HG03135 (cell line): ENCODE measurements around the gene PAK4.
"Not testable (repeated sequence)": the region's sequence is repeated elsewhere in the genome, so short reads cannot be mapped to it uniquely, and the experiment has no call there.

Experiments
- ATAC-seq: cut with Tn5 transposase; IDR thresholded peaks from one replicate; pipeline ENCODE4 v1.9.1; 2021; ENCODE audit warnings: mild to moderate bottlenecking, moderate library complexity; ENCODE audit not compliant: unreplicated experiment

The PAK4 gene

DNA sequence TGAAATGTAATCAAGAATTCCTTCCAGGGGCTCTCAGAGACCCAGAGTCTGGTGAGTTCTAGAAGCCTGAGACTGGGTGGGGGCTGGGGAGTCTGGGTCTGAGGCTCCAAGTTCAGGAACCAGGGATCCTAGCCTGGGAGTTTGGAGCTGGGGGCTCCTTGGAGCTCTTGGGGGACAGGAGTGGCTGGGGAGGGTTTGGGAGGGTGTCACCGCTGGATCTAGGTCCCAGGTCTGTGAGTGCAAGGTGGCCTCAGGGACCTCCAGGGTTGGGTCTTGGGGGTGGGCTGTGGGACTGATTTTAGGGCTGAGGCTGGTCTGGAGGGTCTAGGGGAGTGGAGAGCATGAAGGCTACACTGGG lies 77.4 kb downstream of the PAK4 start:
- no peak for ATAC-seq

DNA sequence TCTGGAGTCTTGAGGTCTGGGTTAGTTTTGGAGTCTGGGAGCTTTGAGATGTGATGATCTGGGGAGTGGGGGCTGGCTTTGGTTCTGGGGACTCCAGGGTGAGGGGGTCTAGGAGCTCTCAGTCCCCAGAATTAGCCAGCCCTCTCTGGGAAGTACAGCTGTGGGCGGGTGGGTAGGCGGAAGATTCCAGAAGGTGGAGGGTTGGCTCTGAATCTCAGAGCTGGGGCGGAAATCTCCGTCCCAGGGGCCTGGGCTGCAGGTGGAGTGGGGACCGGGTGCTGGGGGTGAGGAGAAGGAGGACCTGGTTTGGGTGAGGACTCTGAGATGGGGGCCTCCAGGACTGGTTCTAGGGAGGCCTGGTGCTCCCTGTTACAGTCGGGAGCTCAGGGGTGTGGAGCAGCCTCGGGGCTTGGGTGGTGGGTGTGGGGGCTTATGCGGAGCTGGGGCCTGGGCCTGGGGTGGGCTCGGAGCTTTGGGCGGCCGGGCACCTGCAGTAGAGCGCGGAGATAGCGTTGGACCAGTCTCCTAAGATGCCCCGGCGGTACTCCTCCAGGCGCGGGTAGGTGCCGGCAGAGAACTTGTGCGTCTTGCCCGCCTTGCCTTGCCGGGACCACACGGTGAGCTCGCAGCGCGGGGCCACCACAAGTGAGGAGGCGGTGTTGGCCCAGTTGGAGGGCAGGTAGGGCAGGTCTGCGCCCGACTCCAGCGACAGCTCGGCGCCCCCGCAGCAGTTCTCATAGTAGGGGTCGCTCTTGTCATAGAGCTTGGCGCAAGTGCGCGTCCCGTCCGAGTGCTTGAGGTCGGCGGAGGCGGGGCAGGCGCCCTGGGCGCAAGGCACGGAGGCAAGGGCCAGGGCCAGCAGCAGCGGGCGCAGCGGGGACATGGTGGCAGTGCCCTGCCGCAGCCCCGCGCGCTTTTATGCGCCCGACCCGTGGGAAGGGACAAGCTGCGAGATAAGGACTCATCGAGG lies 78.1 kb downstream of the PAK4 start, which contains the start of gene SYCN:
TSS of gene SYCN (minus strand) at position 892 of the 970 bp plus-strand sequence. CDS start at position 883, 9 bp downstream.
- no peak for ATAC-seq

DNA sequence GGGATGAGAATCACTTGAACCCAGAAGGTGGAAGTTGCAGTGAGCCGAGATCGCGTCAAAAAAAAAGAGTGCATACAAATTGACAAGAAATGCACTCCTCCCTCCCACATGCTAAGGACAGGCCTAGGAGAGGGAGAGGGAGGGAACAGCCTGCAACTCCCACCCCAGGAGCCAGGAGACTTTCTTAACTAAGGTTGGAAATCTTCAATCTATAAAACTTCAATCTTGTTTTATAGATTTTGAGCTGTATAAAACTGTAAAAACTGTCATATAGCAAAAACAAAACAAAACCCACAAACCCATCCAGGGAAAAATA lies 79.8 kb downstream of the PAK4 start:
- no peak for ATAC-seq

- no peak for ATAC-seq
Measured at GRCh38 chr19:39206122-39206521, 80.5 kb downstream of the PAK4 start.

- ATAC-seq = no peak
Measured at GRCh38 chr19:39207293-39207836, 81.8 kb downstream of the PAK4 start.

GRCh38 chr19:39208175-39208795 lies 82.7 kb downstream of the PAK4 start:
- ATAC-seq = no peak

DNA sequence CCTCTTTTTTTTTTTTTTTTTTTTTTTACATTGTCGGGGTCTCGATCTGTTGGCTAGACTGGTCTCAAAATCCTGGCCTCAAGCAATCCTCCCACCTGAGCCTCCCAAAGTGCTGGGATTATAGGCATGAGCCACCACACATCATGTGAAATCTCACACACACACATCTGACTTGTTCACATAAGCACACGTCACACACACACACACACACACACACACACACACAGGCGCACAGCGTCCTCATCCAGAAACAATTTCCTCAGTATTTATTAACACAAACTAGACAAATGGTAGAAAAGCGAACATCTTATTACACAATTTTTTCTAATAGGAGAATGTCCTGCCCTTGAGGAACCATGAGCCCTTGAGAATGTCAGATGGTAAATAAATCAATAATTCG lies 83.6 kb downstream of the PAK4 start:
- ATAC-seq = no peak

- ATAC-seq = no peak
Measured at GRCh38 chr19:39211731-39212374, 86.3 kb downstream of the PAK4 start.

- ATAC-seq = no peak
Measured at GRCh38 chr19:39212375-39212742, 86.8 kb downstream of the PAK4 start.

DNA sequence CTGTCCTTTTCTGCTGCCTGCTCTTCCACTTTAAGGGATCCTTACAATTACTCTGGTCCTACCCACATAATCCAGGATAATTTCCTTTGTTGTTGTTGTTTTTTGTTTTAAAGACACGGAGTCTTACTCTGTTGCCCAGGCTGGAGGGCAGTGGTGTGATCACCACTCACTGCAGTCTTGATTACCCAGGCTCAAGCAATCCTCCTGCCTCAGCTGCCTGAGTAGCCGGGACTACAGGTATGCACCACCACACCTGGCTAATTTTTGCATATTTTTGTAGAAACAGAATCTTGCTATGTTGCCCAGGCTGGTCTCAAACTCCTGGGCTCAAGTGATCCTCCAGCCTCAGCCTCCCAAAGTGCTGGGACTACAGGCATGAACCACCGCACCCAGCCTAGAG lies 89.7 kb downstream of the PAK4 start:
- not testable (repeated sequence) for ATAC-seq

DNA sequence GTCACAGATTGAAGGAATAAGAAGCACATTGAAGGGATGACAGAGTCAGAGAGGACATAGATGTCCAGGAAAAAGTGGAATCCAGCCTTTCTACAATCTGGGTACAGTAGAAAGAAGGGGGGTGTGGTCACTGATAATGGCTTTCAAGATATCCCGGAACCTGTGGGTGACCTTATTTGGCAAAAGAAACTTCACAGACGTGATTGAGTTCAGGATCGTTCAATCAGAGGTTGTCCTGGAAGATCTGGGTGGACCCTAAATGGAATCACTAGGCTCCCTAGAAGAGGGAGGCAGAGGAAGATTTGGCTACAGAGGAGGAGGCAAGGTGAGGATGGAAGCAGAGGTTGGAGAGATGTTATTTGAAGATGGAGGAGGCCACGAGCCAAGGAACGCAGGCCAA lies 91.5 kb downstream of the PAK4 start:
- ATAC-seq = no peak

- no peak for ATAC-seq
Measured at GRCh38 chr19:39218230-39219007, 92.8 kb downstream of the PAK4 start.

DNA sequence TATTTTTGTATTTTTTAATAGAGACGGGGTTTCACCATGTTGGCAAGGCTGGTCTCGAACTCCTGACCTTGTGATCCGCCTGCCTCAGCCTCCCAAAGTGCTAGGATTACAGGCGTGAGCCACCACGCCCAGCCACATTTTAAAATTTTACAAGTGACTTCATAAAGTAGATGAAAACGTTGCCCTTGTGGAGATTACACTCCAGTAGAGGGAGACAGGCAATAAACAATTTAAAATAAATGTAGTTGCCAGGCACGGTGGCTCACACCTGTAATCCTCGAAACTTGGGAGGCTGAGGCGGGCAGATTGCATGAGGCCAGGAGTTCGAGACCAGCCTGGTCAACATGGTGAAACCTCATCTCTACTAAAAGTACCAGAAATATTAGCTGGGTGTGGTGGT lies 93.5 kb downstream of the PAK4 start:
- not testable (repeated sequence) for ATAC-seq

DNA sequence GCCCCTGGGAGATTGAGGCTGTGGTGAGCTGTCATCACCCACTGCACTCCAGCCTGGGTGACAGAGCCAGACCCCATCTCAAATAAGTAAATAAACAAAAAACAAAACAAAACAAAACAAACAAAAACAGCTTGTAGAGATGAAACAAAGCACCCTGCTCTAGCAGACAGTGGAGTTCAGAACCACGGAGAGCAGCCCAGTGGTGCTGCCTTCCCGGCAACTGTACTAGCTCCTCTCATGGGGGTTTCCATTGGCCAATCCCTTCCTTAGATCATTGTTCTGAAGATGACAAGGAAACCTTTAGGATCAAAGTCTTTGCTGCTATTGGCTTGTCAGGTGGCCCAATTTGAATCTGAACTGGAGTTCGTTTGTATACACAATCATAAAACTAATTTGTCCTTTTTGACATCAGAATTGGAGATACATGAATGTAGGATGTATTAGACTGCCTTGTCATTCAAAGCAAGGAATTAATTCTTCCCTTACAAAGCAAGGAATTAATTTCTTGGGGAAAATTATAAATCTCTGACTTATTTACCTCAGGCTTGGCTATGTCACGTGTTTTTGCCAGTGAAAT lies 98.2 kb downstream of the PAK4 start:
- no peak for ATAC-seq

GRCh38 chr19:39224910-39225309 lies 99.3 kb downstream of the PAK4 start:
- no peak for ATAC-seq
